GM12872 (cell line): ENCODE results near the gene TSNAXIP1.

Source experiments
- TF ChIP-seq, protein P1 (sequence below): IDR thresholded peaks from 3 replicates; pipeline ENCODE4 v1.5.1; 2011; ENCODE audit warnings: low read depth, mild to moderate bottlenecking, low read length, moderate library complexity; ENCODE audit not compliant: insufficient read depth

The TSNAXIP1 gene

DNA sequence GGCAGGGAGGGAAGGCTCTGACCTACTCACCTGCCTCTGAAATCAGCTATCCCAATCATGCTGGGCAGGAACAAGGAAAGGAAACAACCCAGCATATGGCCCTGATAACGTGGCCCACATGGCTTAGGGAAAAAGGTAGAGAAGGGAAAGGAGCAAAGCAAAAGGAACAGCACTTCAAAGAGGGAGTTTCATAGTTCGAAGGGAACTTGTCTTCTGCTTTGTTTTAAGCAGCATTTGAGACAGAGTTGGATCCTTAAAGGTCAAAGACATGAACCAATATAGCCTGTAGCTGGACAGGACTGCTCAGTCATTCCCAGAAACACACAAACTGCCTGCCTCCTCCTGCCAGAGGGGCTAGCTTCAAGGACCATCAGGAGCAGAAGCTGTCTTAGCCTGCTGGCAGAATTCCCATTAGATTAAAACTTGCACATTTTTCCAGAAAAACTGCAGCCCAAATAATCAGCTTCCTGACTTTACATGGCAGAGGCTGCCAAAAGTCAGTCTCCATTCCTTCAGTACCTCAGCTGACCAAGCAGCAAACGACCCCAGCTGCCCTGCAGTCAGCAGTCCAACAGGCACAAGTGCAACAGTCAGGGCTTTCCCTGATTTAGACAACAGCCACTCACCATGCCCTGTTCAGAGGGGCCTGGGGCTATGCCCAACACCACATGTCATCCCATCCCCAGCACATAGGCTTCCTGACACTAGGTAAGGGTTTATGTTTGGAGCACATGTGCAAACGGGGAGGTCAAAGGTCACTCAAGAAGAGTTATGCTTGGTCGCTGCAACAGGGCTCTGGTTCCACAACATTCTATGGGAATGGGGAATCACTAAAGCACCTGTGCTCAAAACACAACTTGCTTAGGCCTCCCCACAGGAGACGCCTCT lies 32.9 kb upstream of the TSNAXIP1 start:
- TF ChIP-seq, protein P1, sequence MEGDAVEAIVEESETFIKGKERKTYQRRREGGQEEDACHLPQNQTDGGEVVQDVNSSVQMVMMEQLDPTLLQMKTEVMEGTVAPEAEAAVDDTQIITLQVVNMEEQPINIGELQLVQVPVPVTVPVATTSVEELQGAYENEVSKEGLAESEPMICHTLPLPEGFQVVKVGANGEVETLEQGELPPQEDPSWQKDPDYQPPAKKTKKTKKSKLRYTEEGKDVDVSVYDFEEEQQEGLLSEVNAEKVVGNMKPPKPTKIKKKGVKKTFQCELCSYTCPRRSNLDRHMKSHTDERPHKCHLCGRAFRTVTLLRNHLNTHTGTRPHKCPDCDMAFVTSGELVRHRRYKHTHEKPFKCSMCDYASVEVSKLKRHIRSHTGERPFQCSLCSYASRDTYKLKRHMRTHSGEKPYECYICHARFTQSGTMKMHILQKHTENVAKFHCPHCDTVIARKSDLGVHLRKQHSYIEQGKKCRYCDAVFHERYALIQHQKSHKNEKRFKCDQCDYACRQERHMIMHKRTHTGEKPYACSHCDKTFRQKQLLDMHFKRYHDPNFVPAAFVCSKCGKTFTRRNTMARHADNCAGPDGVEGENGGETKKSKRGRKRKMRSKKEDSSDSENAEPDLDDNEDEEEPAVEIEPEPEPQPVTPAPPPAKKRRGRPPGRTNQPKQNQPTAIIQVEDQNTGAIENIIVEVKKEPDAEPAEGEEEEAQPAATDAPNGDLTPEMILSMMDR: no peak

GRCh38 chr16:67774457-67774853 lies 32.2 kb upstream of the TSNAXIP1 start:
- TF ChIP-seq, protein P1: no peak

- TF ChIP-seq, protein P1: no peak
Observed at GRCh38 chr16:67775273-67775672, 31.4 kb upstream of the TSNAXIP1 start.

GRCh38 chr16:67779256-67780014 lies 27.3 kb upstream of the TSNAXIP1 start:
- TF ChIP-seq, protein P1: no peak

- TF ChIP-seq, protein P1: no peak
Observed at GRCh38 chr16:67780847-67781564, 25.7 kb upstream of the TSNAXIP1 start.

DNA sequence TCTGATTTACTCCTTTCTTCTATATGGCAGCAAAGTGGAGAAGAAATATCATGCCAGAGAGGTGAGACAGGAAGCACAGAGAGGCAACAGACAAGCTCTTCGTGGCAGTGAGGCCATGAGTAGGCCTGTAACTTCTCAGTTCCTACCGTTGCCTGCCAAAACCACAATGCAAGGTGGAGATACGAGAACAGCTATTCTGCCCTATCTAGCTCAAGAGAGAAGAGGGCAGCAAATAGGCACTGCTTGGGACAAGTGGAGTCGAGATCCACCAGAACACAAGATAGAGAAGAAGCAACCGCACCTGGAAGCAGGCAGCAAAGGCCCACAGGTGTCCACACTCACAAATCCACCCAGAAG lies 25.1 kb upstream of the TSNAXIP1 start:
- TF ChIP-seq, protein P1: no peak
